ENCODE data around the gene NIPSNAP2. TPM values are rescaled to one million over a fixed set of nuclear protein-coding genes. Genes with fewer than 3 reads are reported as not detected.

NIPSNAP2 gene
- total RNA-seq, 1 experiment from 2014 or later, result 62.4 TPM

DNA sequence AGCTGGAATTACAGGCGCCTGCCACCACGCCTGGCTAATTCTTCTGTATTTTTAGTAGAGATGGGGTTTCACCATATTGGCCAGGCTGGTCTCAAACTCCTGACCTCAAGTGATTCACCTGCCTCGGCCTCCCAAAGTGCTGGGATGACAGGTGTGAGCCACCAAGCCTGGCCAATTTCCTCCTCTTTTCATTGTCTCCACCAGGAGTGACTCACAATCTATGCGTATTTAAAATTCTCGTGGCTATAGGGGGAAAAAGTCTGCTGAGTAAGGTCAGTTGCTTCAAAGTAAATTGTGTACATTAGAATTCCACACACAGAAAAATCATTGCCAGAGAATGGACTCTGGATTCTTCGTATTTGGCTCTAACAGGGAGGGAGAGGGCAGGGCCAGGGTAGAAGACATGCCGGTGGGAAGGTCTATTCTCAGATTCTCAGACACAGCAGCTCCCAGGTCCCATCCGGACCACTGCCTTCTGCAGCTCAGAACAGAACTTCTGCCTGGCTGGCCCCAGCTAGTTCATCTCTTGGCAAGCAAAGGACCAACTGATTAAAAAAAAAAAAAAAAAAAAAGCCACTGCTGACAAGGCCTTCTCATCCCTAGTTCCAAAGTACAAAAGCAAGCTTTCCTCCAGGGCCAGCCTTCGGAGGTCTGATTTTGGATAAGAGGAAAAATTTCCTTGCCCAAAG is 64.7 kb downstream of the NIPSNAP2 start:
- H3K4me1 ChIP-seq (ENCODE audit: control insufficient read depth in 1 of 2, insufficient read depth in 2 of 2, low read length in 2 of 2), result peaks cover 0 to 10% of the 10 kb centered on the region in 2 experiments; a peak in 1 of 4 replicates
- H3K9ac ChIP-seq (ENCODE audit: low read length), result no peak overlapping the region
- BruUV-seq (replicated peaks), result TSS peak; percentile 3
- H2AFZ ChIP-seq (ENCODE audit: low read depth, low read length, poor library complexity, severe bottlenecking), result no peak overlapping the region
- no peak overlapping the region for H3K4me2 ChIP-seq (ENCODE audit: low read length)
- intact Hi-C loops (cut with micrococcal nuclease), result no loop called here
- POLR2A ChIA-PET, result no interaction called here
- DNase-seq (ENCODE audit: low read depth, low spot score) (no peak), ATAC-seq (no peak)
- peaks cover 2 to 4% of the 10 kb centered on the region in 2 experiments; a peak in 3 of 4 replicates for H3K36me3 ChIP-seq (ENCODE audit: control insufficient read depth in 1 of 2, insufficient read depth in 2 of 2, low read length in 2 of 2)
- RAD21 ChIA-PET (ENCODE audit: low non-redundant PET in 1 of 2, low total read pairs in 2 of 2, uncharacterized antibody in 2 of 2, unreplicated experiment in 2 of 2), result no interaction called here
- CTCF ChIA-PET, result no interaction called here
- H3K27ac ChIP-seq (ENCODE audit: low read depth, low read length), result no peak overlapping the region
- H3K4me3 ChIP-seq (replicated peaks in 1 of 2; ENCODE audit: low read depth in 1 of 2, low read length in 2 of 2), result no peak overlapping the region
- no peak for TF ChIP-seq EZH2phosphoT487 (IDR thresholded peaks at IDR 0.05; ENCODE audit: borderline replicate concordance)
- no peak for TF ChIP-seq TCF7L2 (IDR thresholded peaks at IDR 0.05; ENCODE audit: borderline replicate concordance, extremely low read depth, insufficient read depth, insufficient read length)
- no peaks in the 10 kb centered on the region for H3K27me3 ChIP-seq (ENCODE audit: insufficient read depth, low read length)
- H4K20me1 ChIP-seq (ENCODE audit: insufficient read depth), result no peaks in the 10 kb centered on the region
- no peaks in the 10 kb centered on the region for H3K79me2 ChIP-seq (ENCODE audit: insufficient read depth, low read length)
- H3K9me3 ChIP-seq (ENCODE audit: control insufficient read depth in 1 of 2, insufficient read depth in 1 of 2, low read depth in 1 of 2, low read length in 2 of 2), result no peaks in the 10 kb centered on the region
- no peaks in the 10 kb centered on the region for H3K9me2 ChIP-seq (ENCODE audit: insufficient read depth)

DNA sequence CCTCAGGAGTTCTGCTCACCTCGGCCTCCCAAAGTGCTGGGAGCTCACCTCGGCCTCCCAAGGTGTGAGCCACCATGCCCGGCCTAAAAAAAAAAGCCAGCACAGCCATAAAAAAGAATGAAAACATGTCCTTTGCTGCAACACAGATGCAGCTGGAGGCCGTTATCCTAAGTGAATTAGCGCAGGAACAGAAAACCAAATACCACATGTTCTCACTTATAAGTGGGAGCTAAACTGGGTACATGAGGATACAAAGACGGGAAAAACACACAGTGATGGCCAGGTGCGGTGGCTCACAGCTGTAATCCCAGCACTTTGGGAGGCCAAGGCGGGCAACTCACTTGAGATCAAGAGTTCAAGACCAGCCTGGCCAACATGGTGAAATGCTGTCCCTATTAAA is 66.0 kb downstream of the NIPSNAP2 start:
- TF ChIP-seq ZNF274 (IDR thresholded peaks at IDR 0.05; ENCODE audit: low read depth, low read length) (no peak), JUND (IDR thresholded peaks at IDR 0.05) (no peak), SRF (IDR thresholded peaks at IDR 0.05; ENCODE audit: low read depth) (no peak), EZH2phosphoT487 (IDR thresholded peaks at IDR 0.05; ENCODE audit: borderline replicate concordance) (no peak), ZFX (IDR thresholded peaks at IDR 0.05) (no peak), TCF7L2 (IDR thresholded peaks at IDR 0.05; ENCODE audit: borderline replicate concordance, extremely low read depth, insufficient read depth, insufficient read length) (no peak), YY1 (IDR thresholded peaks at IDR 0.05; ENCODE audit: extremely low read depth, insufficient replicate concordance, low read depth, low read length) (no peak)
- TF ChIP-seq, protein P1, sequence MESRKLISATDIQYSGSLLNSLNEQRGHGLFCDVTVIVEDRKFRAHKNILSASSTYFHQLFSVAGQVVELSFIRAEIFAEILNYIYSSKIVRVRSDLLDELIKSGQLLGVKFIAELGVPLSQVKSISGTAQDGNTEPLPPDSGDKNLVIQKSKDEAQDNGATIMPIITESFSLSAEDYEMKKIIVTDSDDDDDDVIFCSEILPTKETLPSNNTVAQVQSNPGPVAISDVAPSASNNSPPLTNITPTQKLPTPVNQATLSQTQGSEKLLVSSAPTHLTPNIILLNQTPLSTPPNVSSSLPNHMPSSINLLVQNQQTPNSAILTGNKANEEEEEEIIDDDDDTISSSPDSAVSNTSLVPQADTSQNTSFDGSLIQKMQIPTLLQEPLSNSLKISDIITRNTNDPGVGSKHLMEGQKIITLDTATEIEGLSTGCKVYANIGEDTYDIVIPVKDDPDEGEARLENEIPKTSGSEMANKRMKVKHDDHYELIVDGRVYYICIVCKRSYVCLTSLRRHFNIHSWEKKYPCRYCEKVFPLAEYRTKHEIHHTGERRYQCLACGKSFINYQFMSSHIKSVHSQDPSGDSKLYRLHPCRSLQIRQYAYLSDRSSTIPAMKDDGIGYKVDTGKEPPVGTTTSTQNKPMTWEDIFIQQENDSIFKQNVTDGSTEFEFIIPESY (IDR thresholded peaks at IDR 0.05; ENCODE audit: extremely low read depth, insufficient replicate concordance, low read length), result no peak
- TF ChIP-seq, protein P2, sequence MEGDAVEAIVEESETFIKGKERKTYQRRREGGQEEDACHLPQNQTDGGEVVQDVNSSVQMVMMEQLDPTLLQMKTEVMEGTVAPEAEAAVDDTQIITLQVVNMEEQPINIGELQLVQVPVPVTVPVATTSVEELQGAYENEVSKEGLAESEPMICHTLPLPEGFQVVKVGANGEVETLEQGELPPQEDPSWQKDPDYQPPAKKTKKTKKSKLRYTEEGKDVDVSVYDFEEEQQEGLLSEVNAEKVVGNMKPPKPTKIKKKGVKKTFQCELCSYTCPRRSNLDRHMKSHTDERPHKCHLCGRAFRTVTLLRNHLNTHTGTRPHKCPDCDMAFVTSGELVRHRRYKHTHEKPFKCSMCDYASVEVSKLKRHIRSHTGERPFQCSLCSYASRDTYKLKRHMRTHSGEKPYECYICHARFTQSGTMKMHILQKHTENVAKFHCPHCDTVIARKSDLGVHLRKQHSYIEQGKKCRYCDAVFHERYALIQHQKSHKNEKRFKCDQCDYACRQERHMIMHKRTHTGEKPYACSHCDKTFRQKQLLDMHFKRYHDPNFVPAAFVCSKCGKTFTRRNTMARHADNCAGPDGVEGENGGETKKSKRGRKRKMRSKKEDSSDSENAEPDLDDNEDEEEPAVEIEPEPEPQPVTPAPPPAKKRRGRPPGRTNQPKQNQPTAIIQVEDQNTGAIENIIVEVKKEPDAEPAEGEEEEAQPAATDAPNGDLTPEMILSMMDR (IDR thresholded peaks at IDR 0.05 in 2 of 3, conservative IDR thresholded peaks at IDR 0.05 in 1 of 3; ENCODE audit: borderline replicate concordance in 1 of 3, insufficient read depth in 1 of 3, low read depth in 2 of 3, low read length in 2 of 3), result no peak
- Histone ChIP-seq H3K9me2 (ENCODE audit: insufficient read depth) (no peaks in the 10 kb centered on the region), H3K4me3 (replicated peaks in 1 of 2; ENCODE audit: low read depth in 1 of 2, low read length in 2 of 2) (no peak overlapping the region), H3K9ac (ENCODE audit: low read length) (no peak overlapping the region), H3K79me2 (ENCODE audit: insufficient read depth, low read length) (no peaks in the 10 kb centered on the region), H3K4me2 (ENCODE audit: low read length) (no peak overlapping the region), H3K27ac (ENCODE audit: low read depth, low read length) (no peak overlapping the region), H3K9me3 (ENCODE audit: control insufficient read depth in 1 of 2, insufficient read depth in 1 of 2, low read depth in 1 of 2, low read length in 2 of 2) (no peaks in the 10 kb centered on the region), H2AFZ (ENCODE audit: low read depth, low read length, poor library complexity, severe bottlenecking) (no peak overlapping the region), H3K36me3 (ENCODE audit: control insufficient read depth in 1 of 2, insufficient read depth in 2 of 2, low read length in 2 of 2) (peaks cover 2 to 4% of the 10 kb centered on the region in 2 experiments; a peak in 3 of 4 replicates), H3K27me3 (ENCODE audit: insufficient read depth, low read length) (no peaks in the 10 kb centered on the region), H3K4me1 (ENCODE audit: control insufficient read depth in 1 of 2, insufficient read depth in 2 of 2, low read length in 2 of 2) (peaks cover 8 to 18% of the 10 kb centered on the region in 2 experiments; a peak in 2 of 4 replicates), H4K20me1 (ENCODE audit: insufficient read depth) (no peaks in the 10 kb centered on the region)
- intact Hi-C loops (cut with micrococcal nuclease), result loop anchor here (5.0 kb wide), 1 partner anchor 42 kb away; no protein-coding TSS in a partner anchor
- ChIA-PET POLR2A (no interaction called here), RAD21 (ENCODE audit: low non-redundant PET in 1 of 2, low total read pairs in 2 of 2, uncharacterized antibody in 2 of 2, unreplicated experiment in 2 of 2) (no interaction called here), CTCF (no interaction called here)
- BruUV-seq (replicated peaks), result no TSS peak
- DNase-seq (ENCODE audit: low read depth, low spot score) (no peak), ATAC-seq (no peak)

Measured in HCT116 (cell line).